ENCODE measurements around the gene TSEN54. TPM values are rescaled to one million over a fixed set of nuclear protein-coding genes. Genes with fewer than 3 reads are reported as not detected.
"Not testable (repeated sequence)": the region's sequence is repeated elsewhere in the genome, so short reads cannot be mapped to it uniquely, and the experiment has no call there.

Gene TSEN54
- total RNA-seq, 2 donors from 2014 or later = 30.1 to 38.9 TPM

DNA sequence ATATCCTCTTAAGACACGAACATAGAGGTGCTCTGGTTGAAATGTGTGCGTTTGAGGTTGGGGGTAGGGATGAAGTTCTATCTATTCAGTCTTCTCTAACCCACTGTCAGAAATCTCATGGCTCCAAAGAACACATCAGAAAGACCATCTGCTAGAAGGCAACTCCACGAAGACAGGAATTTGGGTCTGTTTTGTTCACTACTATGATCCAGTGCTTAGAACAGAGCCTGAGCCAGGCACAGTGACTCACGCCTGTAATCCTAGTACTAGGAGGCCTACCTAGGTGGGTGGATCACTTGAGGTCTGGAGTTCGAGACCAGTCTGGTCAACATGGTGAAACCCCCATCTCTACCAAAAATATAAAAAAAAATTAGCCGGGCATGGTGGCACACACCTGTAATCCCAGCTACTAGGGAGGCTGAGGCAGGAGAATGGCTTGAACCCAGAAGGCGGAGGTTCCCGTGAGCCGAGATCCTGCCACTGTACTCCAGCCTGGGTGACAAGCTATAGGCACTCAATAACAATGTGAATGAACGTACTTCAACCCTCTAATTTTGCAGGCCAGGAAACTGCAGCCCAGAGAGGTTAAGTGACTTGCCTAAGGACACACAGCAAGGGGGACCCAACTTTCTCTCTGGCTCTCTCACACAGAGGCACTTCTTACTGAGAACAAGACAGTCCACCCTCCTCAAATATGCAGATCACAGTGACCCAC lies 3.2 kb upstream of the TSEN54 start:
- ATAC-seq (no peak), DNase-seq (no peak)
- intact Hi-C loops (cut with DNase I, micrococcal nuclease) = no loop called here

DNA sequence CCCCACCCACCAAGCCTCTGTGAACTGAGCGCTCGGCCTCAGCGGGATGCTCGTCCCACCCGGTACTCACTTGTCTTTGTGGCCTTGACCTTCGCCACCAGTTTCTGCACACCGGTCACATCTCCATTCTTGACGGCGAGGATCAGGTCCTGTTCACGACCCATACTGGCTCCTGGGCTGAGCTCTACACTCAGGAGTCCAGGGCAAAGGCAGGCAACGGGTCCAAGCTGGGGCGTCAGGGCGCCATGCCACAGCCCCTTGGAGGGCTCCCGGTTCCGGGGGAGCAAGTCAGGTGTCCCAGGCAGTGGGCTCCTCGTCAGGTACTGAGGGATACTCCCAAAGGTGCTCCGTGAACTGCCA lies 2.7 kb upstream of the TSEN54 start:
- DNase-seq (no peak), ATAC-seq (no peak)
- intact Hi-C loops (cut with DNase I, micrococcal nuclease) = no loop called here

DNA sequence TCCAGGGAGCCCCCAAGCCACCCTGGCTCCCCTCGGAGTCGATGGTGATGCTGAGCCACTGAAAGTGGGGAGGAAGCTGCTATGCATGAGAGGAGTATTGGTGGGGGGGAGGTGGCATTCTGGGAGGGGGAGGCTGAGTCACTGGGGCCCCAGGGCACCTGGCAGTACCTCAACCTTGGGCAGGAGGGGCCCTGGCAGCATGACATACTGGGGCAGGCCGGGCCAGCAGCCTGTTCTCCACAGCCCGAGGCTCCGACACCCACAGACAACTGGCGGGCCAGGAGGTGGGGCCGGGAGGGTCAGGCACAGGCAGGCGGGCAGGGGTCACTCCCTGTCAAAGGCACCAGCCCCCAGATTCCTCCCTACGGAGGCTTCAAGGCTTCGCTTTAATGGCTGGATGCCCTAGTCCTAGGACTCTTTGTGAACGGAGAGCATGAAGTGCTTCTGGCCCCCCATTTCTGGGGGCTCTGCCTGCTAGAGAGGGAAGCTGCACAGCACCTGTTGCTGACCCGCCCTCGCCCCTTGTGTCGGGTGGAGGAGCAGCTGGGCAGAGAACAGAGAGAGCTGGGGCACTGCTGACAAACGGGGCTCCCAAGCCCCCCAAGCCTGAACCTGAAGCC lies 1.9 kb upstream of the TSEN54 start:
- intact Hi-C loops (cut with DNase I, micrococcal nuclease) = no loop called here
- ATAC-seq (no peak), DNase-seq (no peak)

DNA sequence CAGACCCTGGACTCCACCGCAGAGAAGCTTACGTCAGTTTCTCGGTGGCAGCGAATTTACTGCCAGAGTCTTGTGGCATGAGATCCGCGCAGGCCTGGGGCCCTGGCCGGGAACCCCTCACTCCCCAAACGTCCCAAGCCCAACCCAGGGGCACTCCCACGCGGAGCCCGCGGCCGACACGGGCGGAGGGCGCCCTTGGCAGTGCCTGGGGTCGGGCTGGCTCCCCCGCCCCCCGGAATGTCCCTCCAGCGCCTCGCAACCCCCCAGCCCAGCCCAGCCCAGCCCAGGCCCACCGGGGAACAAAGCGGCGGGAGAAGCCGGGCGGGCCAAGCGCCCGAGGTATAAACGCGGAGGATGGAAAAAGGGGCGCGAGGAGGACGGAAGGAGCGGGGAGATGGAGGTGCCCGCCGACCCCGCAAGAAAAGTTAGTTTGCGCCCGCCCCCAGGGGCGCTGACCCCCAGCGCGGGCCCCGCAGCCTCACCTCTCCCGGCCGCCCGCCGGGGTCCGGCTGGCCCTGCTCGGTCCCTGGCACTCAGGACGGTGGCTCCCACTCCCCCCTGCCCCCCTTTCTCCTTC lies 1.3 kb upstream of the TSEN54 start:
- peak; percentile 1 for ATAC-seq

DNA sequence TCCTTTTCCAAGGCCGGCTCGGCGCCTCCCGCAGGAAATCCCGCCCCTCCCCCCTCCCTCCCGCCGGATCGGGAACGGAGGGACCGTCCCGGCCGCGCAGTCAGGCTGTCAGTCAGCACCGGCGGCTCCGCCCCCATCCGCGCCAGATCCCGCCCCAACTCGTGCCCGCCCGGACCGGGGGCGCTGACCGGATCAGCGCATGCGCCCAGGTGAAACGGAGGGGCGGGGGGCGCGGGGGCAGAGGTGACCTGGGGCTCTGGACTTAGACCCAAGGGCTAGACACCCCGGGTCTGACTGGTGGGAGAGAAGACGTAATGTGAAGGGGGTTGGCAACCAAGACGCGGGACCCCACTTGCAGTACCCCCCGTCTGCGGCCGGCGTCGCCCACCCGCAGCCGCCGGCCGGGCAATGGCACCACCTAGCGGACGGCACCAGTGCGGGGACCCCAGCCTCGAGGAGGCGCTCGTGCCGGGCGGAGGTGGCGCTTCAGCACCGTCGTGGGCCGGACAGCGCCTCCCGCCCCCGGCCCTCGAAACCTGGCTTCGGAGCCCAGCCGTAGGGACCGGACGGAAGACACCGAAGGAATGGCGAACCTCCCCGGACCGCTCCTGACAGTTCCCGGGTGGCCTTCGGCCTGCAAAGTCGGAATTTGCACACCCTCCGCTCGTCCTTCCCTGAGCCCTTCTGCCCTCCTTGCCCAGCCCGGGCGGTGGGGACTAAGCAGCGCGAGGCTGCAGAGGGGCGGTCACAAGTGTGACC lies 653 bp upstream of the TSEN54 start, which contains the start of gene CASKIN2:
TSS of gene CASKIN2 (minus strand) at position 42 of the 759 bp plus-strand sequence. CDS start 1,733 bp downstream, outside the sequence.
- intact Hi-C loops (cut with DNase I, micrococcal nuclease) = loop anchor here in 1 of 2 donors (5.0 kb wide), 1 partner anchor 88 kb away; no protein-coding TSS in a partner anchor
- peak; percentile 96 to 98 for DNase-seq
- peak; percentile 80 for ATAC-seq

More for the DNA sequence above, 1.3 kb upstream of the TSEN54 start:
- DNase-seq = no peak
- intact Hi-C loops (cut with DNase I, micrococcal nuclease) = loop anchor here in 1 of 2 donors (5.0 kb wide), 1 partner anchor 88 kb away; no protein-coding TSS in a partner anchor

DNA sequence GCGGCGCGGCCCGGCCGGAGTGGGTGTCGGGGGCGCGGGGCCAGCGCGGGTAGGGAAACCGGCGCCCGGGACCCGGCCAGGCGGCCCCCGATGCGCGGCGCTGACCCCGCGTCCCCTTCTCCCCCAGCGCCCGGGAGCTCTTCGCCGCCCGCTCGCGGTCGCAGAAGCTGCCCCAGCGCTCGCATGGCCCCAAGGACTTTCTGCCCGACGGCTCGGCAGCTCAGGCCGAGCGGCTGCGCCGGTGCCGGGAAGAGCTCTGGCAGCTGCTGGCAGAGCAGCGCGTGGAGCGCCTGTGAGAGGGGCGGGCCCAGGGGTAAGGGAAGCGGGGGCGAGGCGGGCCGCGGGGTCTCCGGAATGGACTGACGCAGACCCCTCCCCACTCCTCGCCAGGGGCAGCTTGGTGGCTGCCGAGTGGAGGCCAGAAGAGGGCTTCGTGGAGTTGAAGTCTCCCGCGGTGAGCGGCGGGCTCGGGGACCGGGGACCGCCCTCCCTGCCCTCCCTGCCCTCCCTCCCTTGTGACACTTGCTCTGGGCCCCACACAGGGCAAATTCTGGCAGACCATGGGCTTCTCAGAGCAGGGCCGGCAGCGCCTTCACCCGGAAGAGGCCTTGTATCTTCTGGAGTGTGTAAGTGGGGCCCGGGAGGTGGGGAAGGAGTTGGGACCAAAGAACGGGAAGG lies 430 bp downstream of the TSEN54 start:
- intact Hi-C loops (cut with DNase I, micrococcal nuclease) = loop anchor here in 1 of 2 donors (5.0 kb wide), 1 partner anchor 89 kb away; no protein-coding TSS in a partner anchor
- DNase-seq (peak; percentile 52 to 58), ATAC-seq (peak; percentile 1)

DNA sequence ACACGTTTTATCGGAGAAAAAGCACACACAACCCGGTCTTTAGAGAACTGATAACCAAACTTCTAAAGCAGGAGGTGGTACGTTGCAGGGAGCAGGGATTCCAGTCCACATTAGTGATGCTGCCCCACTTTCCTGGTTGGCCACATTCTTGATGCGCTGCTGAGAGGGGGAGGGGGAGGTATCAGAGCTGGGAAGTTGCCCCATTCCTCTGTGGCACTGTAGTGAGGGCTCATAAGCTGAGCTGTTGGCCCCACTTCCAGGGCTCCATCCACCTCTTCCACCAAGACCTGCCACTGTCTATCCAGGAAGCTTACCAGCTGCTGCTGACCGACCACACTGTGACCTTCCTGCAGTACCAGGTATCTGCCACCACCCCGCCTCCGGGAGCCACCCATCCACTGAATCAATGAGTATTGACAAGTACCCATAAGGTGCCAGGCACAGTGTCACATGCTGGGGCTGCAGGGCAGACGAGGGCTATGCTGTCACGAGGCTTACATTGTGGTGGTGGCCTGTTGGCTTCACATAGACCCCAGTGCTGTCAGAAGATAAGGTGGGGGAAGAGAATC lies 1.1 kb downstream of the TSEN54 start:
- intact Hi-C loops (cut with DNase I, micrococcal nuclease) = loop anchor here in 1 of 2 donors (5.0 kb wide), 1 partner anchor 90 kb away; no protein-coding TSS in a partner anchor
- peak; percentile 30 for ATAC-seq
- DNase-seq = peak; percentile 70 to 71

DNA sequence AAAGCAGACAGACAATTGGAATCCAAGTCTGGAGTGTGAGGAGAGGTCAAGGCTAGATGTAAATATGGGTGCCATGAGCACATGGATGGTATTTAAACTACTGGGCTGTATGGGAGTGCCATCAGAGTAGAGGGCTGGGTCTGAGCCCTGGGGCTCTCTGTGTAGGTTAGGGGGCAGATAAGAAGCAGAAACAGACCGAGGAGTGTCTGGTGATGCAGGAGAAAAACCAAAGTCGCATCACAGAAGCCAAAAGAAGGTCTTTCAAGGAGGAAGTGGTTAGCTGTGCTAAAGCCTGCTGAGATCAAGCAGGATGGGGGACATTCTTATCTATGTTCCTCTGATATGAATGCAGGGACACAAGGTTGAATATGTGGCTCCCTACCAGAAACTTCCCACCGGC lies 1.9 kb downstream of the TSEN54 start:
- ATAC-seq (no peak), DNase-seq (no peak)
- intact Hi-C loops (cut with DNase I, micrococcal nuclease) = loop anchor here in 1 of 2 donors (5.0 kb wide), 1 partner anchor 91 kb away; no protein-coding TSS in a partner anchor

DNA sequence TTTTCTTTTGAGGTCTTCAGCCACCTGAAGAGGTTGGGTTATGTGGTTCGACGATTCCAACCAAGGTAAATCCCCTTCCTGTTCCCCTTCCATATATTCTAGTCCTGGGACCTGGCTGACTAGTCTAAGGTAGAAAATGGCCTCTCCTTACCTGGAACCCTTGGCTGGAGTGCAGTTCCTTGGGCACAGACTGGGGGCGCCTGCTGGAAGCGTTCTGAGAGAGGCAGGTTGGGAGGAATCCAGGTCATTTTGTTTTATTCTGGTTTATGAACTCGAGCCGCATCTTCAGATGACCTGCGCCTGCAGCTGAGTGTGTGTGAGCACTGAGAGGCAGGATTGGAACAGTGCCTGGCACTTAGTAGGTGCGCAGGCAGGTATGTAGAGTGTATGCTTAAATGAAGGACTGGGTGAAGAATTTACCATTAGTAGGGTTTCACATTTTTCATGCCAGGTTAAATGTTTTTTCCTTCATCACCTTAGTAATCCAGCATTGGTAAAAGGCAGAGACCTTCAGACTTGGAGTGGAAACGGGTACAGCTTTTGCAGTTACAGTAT lies 2.7 kb downstream of the TSEN54 start:
- no peak for DNase-seq
- no peak for ATAC-seq
- intact Hi-C loops (cut with DNase I, micrococcal nuclease) = loop anchor here in 1 of 2 donors (5.0 kb wide), 1 partner anchor 92 kb away; no protein-coding TSS in a partner anchor

DNA sequence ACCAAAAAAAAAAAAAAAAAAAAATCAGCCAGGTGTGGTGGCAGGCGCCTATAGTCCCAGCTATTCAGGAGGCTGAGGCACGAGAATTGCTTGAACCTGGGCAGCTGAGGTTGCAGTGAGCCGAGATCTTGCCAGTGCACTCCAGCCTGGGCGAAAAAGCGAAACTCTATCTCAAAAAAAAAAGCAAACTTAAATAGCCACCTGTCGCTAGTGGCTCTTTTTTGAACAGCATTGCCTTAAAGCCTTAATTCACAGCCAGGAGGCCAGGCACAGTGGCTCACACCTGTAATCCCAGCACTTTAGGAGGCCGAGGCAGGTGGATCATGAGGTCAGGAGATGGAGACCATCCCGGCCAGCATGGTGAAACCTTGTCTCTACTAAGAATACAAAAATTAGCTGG lies 4.1 kb downstream of the TSEN54 start:
- intact Hi-C loops (cut with DNase I, micrococcal nuclease); ATAC-seq; DNase-seq: not testable (repeated sequence)

DNA sequence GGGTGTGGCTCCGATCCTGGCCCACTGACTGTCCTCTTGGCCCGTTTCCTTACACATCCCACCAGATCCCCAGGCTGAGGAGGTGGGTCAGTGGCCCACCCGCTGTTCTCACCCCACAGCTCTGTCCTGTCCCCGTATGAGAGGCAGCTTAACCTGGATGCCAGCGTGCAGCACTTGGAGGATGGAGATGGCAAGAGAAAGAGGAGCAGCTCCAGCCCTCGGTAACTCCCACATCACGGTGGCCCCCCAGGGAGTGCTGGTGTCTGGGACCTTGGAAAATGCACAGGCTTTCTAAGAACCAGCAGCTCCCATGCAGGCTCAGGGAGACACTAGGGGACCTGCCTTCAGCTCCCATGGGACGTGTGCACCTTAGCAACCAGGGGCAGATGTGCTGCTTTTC lies 5.0 kb downstream of the TSEN54 start:
- DNase-seq (no peak), ATAC-seq (no peak)
- intact Hi-C loops (cut with DNase I, micrococcal nuclease) = no loop called here

DNA sequence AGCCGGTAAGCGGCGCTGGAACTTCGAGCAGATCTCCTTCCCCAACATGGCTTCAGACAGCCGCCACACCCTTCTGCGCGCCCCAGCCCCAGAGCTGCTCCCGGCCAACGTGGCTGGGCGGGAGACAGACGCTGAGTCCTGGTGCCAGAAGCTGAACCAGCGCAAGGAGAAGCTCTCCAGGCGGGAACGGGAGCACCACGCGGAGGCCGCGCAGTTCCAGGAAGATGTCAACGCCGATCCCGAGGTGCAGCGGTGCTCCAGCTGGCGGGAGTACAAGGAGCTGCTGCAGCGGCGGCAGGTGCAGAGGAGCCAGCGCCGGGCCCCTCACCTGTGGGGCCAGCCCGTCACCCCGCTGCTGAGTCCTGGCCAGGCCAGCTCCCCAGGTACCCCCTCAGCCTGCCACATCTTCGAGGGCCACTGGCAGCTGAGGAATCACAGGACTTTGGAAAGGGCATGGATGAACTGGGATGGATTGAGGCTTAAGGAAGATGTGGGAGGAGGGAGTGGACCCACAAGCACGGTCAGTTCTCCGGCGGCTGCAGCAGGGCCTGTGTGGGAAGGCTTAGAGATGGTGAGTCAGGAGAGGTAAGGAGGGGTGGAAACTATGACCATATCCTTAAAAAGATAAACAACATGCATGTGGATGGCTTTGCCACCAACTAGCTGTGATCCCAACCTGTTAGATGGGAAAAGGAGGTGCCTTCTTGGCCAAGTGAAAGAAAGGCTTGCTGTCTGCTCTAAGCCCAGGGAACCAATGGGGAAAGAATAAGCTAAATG lies 5.8 kb downstream of the TSEN54 start:
- ATAC-seq (no peak), DNase-seq (no peak)
- intact Hi-C loops (cut with DNase I, micrococcal nuclease) = no loop called here

DNA sequence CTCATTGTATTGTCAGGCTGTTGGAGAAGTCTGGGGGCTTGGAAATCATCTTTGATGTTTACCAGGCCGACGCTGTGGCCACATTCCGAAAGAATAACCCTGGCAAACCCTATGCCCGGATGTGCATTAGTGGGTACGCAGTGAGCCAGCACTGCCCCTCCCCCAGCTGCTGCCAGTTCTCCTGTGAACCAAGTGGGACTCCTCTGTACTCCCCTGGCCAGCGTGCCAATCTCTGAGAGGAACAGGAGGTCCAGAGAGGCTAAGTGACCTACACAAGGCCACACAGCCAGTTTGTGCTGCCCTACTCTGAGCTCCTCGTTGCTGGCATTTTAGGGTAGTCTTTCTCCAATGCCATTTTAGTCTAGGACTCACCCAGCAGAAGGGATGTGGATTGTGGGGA lies 7.3 kb downstream of the TSEN54 start:
- ATAC-seq = no peak
- DNase-seq = no peak
- intact Hi-C loops (cut with DNase I, micrococcal nuclease) = no loop called here

DNA sequence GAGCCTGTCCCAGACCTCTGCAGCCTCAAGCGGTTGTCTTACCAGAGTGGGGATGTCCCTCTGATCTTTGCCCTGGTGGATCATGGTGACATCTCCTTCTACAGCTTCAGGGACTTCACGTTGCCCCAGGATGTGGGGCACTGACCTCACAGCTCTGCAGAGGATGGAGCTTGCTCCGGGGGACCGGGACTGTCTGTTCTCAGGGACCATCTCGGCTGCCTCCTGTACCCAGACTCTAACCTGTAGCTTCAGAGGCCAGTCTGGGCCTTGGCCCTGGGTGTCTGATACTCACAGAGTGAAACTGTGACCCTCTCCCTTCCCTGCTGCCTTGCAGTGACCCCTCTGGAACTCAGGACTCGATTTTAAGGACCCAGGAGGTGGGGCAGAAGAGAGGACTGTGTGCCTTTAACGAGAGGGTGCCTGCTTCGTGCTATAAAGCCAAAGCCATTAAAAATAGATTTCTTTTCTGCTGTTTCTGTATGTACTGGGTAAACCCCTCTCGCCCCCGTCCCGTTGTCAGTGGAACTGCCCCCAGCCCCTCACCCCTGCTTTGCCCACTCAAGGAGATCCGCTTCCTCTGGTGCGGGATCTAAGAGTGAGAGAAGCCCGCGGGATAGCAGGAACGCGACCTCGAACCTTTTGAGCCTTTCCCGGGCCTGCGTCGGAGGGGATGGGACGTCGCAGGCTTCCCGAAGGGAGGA lies 8.1 kb downstream of the TSEN54 start:
- no peak for ATAC-seq
- intact Hi-C loops (cut with DNase I, micrococcal nuclease) = no loop called here

DNA sequence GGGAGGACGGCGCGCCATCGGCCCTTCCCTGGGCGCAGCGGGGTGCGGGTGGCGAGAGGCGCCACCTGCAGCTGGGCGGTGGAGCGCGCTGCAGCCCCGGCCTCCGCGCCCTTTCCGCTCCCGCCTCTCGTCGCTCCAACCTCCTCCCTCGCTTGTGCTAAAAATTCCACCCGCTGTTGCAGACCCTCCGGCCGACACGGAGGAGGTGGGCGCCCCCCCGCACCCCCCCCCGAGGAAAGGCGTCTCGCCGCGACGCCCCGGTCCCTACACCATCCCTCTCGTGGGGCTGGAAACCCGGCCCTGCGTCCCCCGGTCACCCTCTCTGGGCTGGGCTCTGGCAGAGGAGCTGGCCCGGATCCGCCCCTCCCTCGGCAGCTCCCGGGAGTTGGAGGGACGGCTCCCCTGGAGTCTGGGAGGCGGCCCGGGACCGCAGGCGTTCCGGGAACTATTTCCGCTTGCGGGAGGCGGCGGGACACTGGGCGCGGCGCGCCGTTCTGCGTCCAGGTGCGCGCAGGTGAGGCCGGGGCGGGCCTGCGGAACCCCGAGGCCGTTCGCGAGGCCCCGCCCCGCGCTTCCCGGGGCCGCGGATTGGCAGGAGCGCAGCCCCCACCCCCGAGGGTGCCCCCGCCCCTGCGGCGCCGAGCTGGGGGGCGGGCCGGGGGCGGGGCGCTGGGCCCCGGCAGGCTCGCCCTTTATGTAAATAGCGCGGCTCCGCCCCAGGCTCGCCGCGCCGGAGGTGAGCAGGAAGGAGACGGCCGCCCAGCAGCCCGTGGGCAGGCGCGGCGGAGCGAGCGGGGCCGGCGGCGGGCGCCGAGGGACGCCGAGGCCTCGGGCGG lies 8.9 kb downstream of the TSEN54 start, which contains the start of gene LLGL2:
TSS of gene LLGL2 (plus strand) at position 728 of the 836 bp plus-strand sequence. CDS start 17,730 bp downstream, outside the sequence.
- ATAC-seq = peak; percentile 73
- DNase-seq = peak; percentile 89 to 94
- intact Hi-C loops (cut with DNase I, micrococcal nuclease) = no loop called here

More for the DNA sequence above, 8.1 kb downstream of the TSEN54 start:
- no peak for DNase-seq
